ENCODE measurements around the gene RBM26. TPM values are rescaled to one million over a fixed set of nuclear protein-coding genes. Genes with fewer than 3 reads are reported as not detected.

Gene RBM26
- total RNA-seq, 1 experiment from 2014 or later, result 27.6 TPM

- peak; percentile 54 for DNase-seq (ENCODE audit: low spot score)
These were observed 18.0 kb upstream of the RBM26 start for GRCh38 chr13:79423801-79424642.

DNA sequence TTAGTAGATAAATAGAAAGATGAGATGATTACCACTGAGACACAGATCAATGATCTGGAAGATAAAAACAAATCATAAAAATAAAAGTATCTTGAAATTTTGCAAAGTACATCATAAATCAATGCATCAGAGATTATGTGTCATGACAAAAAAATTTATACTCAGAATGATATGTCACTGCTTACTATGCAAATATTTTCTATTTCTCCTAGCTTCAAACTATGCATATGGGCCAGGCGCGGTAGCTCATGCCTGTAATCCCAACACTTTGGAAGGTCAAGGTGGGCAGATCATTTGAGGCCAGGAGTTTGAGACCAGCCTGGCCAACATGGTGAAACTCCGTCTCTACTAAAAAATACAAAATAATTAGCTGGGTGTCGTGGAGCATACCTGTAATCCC is 17.3 kb upstream of the RBM26 start:
- DNase-seq (ENCODE audit: low spot score), result no peak

DNA sequence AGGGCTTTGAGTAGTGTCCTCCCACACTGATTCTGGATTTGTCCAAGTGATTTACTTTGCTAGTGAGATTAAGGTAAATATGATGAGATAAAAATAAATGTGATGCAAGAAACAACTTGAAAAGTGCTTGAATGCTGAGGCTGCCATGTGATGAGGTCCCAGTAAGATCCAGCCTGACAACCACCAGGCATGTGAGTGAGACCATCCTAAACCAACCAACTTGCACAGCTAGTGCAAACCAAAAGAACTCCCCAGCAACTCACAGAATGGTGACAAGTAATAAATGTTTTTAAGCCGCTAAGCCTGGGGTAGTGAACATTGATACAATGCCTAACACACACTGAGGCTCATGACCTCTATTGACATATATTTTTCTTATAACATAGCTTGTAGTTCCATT is 13.3 kb upstream of the RBM26 start:
- DNase-seq (ENCODE audit: low spot score), result no peak

DNA sequence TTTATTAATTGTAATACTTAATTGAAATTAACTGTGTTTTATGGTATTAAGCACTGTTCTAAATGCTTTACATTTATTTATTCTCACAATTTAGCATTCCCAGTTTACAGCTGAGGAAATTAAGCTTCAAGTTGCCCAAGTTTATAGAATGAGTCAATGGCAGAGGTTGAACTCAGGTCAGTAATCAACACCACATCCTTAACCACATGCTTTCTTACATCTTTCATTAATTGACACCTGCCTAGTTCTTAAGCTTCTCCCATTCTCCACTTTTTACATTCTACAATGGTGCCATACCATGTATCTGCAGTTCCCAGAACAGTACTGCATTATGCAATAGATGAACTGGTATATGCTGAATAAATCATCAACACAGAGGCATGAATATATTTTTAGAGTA is 11.7 kb upstream of the RBM26 start:
- no peak for DNase-seq (ENCODE audit: low spot score)

GRCh38 chr13:79413521-79413920 is 7.5 kb upstream of the RBM26 start:
- DNase-seq (ENCODE audit: low spot score), result no peak

DNA sequence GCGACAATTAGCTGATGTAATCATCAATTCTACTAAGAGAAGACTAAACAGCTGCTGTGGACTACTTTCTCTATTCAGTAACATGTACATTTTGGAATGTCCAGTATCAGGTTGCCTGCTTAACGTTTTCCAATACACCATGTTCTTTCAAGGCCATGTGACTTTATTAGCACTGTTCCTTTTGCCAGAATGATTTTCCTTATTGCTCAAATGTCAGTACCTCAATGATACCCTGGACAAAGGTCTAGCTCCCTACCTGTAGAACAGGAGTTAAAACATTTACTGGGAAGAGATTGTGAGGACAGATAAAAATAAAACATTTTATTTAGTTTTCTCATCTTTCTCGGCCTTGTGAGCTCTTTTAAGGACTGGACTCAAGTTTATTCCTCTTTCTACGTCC is 3.8 kb upstream of the RBM26 start:
- DNase-seq (ENCODE audit: low spot score), result no peak

GRCh38 chr13:79407349-79407979 is 1.4 kb upstream of the RBM26 start:
- DNase-seq (ENCODE audit: low spot score), result no peak

GRCh38 chr13:79406597-79406908 is 498 bp upstream of the RBM26 start:
- no peak for DNase-seq (ENCODE audit: low spot score)

- no peak for DNase-seq (ENCODE audit: low spot score)
These were observed 589 bp downstream of the RBM26 start for GRCh38 chr13:79405501-79405830.

DNA sequence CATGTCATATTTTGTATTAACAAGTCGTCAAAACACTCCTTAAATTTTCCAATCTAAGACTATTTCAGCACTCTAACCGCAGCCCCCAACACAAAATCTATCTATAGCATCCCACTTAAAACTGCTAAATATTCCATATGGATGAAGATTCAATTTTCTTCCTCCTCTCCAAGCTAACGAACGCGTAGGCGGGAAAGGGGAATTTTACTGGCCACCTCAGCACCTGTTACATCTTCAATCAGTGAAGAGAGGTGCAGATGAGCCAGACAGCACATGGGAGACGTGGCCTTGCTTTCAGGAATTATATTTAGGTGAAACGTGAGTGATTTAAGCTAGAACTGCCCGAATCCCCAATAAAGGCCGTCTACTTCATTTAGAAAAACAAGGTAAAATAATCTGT is 1.1 kb downstream of the RBM26 start:
- DNase-seq (ENCODE audit: low spot score), result no peak

DNA sequence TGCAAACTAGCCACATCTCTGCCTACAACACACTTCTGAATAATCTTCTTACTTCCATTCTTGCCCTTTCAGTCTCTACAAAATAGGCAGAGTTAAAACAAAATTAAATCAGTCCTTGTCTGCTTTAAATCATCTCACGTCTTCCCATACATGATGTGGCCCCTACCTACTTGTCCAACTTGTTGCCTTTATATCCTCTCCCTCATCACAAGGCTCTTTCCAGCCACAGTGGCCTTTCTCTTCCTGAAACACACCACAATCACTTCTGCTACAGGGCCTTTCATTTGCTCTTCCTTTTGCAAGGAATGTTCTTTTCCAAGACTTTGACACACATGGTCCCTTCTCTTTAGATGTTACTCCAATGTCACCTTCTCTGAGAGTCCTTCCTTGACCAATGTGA is 1.7 kb downstream of the RBM26 start:
- DNase-seq (ENCODE audit: low spot score), result no peak

GRCh38 chr13:79403113-79403512 is 2.9 kb downstream of the RBM26 start:
- no peak for DNase-seq (ENCODE audit: low spot score)

DNA sequence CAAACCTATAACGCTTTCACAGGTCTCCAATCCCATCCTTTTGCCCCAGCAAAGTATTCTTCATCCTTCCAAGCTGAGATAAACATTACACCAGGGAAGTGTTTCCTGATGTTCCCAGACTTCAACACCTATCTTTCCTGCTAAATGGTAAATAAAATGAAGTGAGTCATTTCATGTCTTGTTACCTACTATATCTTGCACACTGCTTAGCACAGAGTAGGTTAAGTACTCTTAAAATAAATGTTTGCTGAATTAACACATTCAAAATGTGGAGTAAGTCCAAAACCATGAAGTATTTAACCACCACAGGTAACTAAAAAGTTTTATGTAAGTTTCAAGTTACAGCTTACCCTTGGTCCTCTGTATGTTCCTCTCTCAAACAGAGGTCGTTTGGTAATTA is 3.4 kb downstream of the RBM26 start:
- no peak for DNase-seq (ENCODE audit: low spot score)

- DNase-seq (ENCODE audit: low spot score), result no peak
These were observed 3.9 kb downstream of the RBM26 start for GRCh38 chr13:79402074-79402635.

- no peak for DNase-seq (ENCODE audit: low spot score)
These were observed 4.6 kb downstream of the RBM26 start for GRCh38 chr13:79401259-79402070.

- no peak for DNase-seq (ENCODE audit: low spot score)
These were observed 7.1 kb downstream of the RBM26 start for GRCh38 chr13:79398915-79399314.

GRCh38 chr13:79398127-79398526 is 7.9 kb downstream of the RBM26 start:
- no peak for DNase-seq (ENCODE audit: low spot score)

DNA sequence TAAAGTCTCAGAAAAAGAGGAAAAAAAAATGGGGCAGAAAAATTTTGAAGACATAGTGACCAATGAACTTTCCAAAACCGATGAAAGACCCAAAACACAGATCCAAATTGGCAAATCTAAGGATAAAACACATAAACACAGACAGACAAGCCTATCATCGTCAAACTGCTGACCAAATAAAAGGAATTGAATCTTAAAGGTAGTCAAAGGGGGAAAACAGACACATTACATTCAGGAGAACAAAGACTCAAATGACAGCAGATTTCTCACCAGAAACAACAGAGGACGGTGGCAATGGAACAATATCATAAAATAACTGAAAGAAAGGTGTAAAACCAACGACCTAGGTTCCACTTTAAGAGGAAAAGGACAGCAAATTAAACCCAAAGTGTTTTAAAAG is 10.2 kb downstream of the RBM26 start:
- no peak for DNase-seq (ENCODE audit: low spot score)

- DNase-seq (ENCODE audit: low spot score), result no peak
These were observed 12.3 kb downstream of the RBM26 start for GRCh38 chr13:79393564-79394249.

DNA sequence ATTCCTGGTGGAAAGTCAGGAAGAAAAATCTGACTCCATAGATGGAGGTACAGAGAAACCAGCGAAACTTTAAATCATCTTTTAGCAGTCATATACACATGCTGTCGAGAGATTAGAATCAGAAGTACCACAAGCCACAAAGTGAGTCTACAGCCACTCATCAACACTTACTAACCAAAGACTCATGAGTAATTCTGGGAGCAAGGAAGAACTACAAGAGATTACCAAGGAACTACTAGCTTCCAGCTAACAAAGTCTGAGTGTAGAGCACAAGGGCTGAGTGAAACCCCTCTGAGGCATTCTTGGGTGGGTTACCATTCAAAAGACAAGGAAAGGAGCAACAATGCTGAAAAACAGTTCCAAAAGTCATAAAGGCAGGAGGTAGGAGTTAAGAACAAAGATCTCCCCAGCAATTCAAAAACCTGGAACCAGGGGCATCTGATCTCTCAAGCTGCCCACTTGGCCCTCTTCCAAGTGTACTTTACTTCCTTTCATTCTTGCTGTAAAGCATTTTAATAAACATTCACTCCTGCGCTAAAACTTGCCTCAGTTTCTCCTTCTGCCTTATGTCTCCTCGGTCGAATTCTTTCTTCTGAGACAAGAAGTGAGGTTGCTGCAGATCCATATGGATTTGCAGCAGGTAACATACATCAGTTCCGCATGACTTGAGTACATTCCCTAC is 13.0 kb downstream of the RBM26 start:
- peak; percentile 70 for DNase-seq (ENCODE audit: low spot score)

DNA sequence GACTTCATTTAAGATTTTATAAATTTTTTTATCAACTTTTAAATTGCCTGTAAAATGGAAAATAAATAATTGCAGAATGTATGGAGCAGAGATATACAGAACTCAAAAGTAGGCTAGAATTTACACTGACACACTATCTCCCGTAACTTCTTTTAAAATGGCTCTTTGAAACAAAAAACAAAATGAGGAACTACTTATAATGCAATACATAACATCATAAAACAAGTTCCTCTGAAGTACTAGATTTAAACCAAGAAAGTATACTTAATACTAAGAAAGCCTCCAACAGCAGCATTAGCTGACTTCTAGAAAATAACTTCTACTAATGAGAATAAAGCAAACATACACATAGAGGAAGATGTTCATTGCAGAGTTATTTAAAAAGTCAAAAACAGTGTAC is 17.0 kb downstream of the RBM26 start:
- no peak for DNase-seq (ENCODE audit: low spot score)
